Stimulated activated CD8-positive, alpha-beta memory T cell treated with anti-CD3 and anti-CD28 coated beads, Interleukin-15, amount 100 ng/mL, for 48 hours (primary cell): ENCODE results near the gene CREBBP.

Experiments
- DNase-seq, 2 donors: peaks; one replicate each; pipeline ENCODE4 v3.0.0-alpha.2; 2020; ENCODE audit warnings: low read depth in 2 of 2

CREBBP gene

GRCh38 chr16:3797904-3798811 is 82.4 kb downstream of the CREBBP start:
- DNase-seq = no peak

GRCh38 chr16:3797473-3797872 is 83.0 kb downstream of the CREBBP start:
- no peak for DNase-seq

- DNase-seq = no peak
Measured at GRCh38 chr16:3793161-3793576, 87.3 kb downstream of the CREBBP start.

- no peak for DNase-seq
Measured at GRCh38 chr16:3792472-3793012, 88.0 kb downstream of the CREBBP start.

- no peak for DNase-seq
Measured at GRCh38 chr16:3791701-3792100, 88.8 kb downstream of the CREBBP start.

GRCh38 chr16:3789375-3790099 is 91.0 kb downstream of the CREBBP start:
- DNase-seq = no peak

GRCh38 chr16:3788711-3789374 is 91.7 kb downstream of the CREBBP start:
- DNase-seq = no peak

- no peak for DNase-seq
Measured at GRCh38 chr16:3787924-3788661, 92.4 kb downstream of the CREBBP start.

GRCh38 chr16:3785413-3785812 is 95.1 kb downstream of the CREBBP start:
- no peak for DNase-seq

GRCh38 chr16:3783516-3783915 is 97.0 kb downstream of the CREBBP start:
- no peak for DNase-seq

- DNase-seq = no peak
Measured at GRCh38 chr16:3782566-3782965, 97.9 kb downstream of the CREBBP start.

- DNase-seq = no peak
Measured at GRCh38 chr16:3781421-3781820, 99.1 kb downstream of the CREBBP start.

- no peak for DNase-seq
Measured at GRCh38 chr16:3780570-3780969, 99.9 kb downstream of the CREBBP start.

- DNase-seq = no peak
Measured at GRCh38 chr16:3776316-3776715, 104.2 kb downstream of the CREBBP start.

- DNase-seq = no peak
Measured at GRCh38 chr16:3774819-3775218, 105.7 kb downstream of the CREBBP start.

- DNase-seq = no peak
Measured at GRCh38 chr16:3774156-3774767, 106.3 kb downstream of the CREBBP start.

- no peak for DNase-seq
Measured at GRCh38 chr16:3773663-3774062, 106.8 kb downstream of the CREBBP start.

- no peak for DNase-seq
Measured at GRCh38 chr16:3771513-3771912, 109.0 kb downstream of the CREBBP start.

GRCh38 chr16:3770530-3770929 is 110.0 kb downstream of the CREBBP start:
- DNase-seq = no peak

- no peak for DNase-seq
Measured at GRCh38 chr16:3769942-3770341, 110.6 kb downstream of the CREBBP start.

GRCh38 chr16:3769013-3769412 is 111.5 kb downstream of the CREBBP start:
- no peak for DNase-seq
